Heart left ventricle (tissue), 16 donors: Measurements from ENCODE around the gene GATAD2B. TPM values are rescaled to one million over a fixed set of nuclear protein-coding genes. Genes with fewer than 3 reads are reported as not detected.
"Not testable (repeated sequence)": the region's sequence is repeated elsewhere in the genome, so short reads cannot be mapped to it uniquely, and the experiment has no call there.

ENCODE experiments used
- ATAC-seq, 4 donors: fragments of 200-7000 bp; cut with Tn5 transposase; one replicate each; pipeline ENCODE4 v1.9.1; 2020 to 2022; ENCODE audit warnings: moderate library complexity in 4 of 4, mild to moderate bottlenecking in 3 of 4, moderate number of reproducible peaks in 1 of 4
- DNase-seq, 5 donors: peaks; one replicate each; pipeline ENCODE4 v3.0.0-alpha.2; 2020
- H3K27ac ChIP-seq, 12 donors: fragments of 200-600 bp; sonication (generic) in 4 of 12; one replicate each; pipeline versions ENCODE4 v1.5.0 to v1.8.0; 2016 to 2022; ENCODE audit warnings: mild to moderate bottlenecking in 2 of 12
- H3K27me3 ChIP-seq, 9 donors: fragments of 200-600 bp; sonication (generic) in 2 of 9; one replicate each; pipeline versions ENCODE4 v1.5.1 to v1.8.0; 2016 to 2022; ENCODE audit warnings: mild to moderate bottlenecking in 3 of 9
- H3K36me3 ChIP-seq, 9 donors: fragments of 200-600 bp; sonication (generic) in 2 of 9; one replicate each; pipeline versions ENCODE4 v1.5.0 to v1.8.0; 2018 to 2022; ENCODE audit warnings: mild to moderate bottlenecking in 2 of 9
- H3K4me1 ChIP-seq, 12 donors: fragments of 200-600 bp; sonication (generic) in 4 of 12; one replicate each; pipeline versions ENCODE4 v1.5.0 to v1.8.0; 2016 to 2022; ENCODE audit warnings: mild to moderate bottlenecking in 3 of 12
- H3K4me3 ChIP-seq, 12 donors: fragments of 200-600 bp; sonication (generic) in 4 of 12; one replicate each; pipeline versions ENCODE4 v1.5.0 to v1.8.0; 2017 to 2022; ENCODE audit warnings: mild to moderate bottlenecking in 9 of 12, moderate library complexity in 4 of 12
- H3K9me3 ChIP-seq, 12 donors: fragments of 200-600 bp; sonication (generic) in 4 of 12; one replicate each; pipeline versions ENCODE4 v1.5.0 to v1.8.0; 2016 to 2022; ENCODE audit warnings: mild to moderate bottlenecking in 1 of 12
- CTCF ChIP-seq, 12 donors: fragments of 200-600 bp; sonication (generic) in 4 of 12; IDR thresholded peaks; one replicate each; pipeline versions ENCODE4 v1.5.0 to v1.8.0; 2018 to 2022; ENCODE audit warnings: antibody characterized with exemption in 12 of 12, mild to moderate bottlenecking in 5 of 12
- POLR2A ChIP-seq, 2 donors: fragments of 450-650 bp; IDR thresholded peaks; one replicate each; pipeline ENCODE4 v1.6.1; 2017; ENCODE audit warnings: antibody characterized with exemption in 2 of 2, mild to moderate bottlenecking in 2 of 2, moderate library complexity in 2 of 2
- WGBS, 4 donors: extraction: QIAGEN DNeasy Blood & Tissue Kit in 2 of 4; methylation state at CpG; one replicate each; pipeline versions ENCODE4 v1.1.5 to v1.1.7; 2013 to 2018; 5-methylcytosine and 5-hydroxymethylcytosine counted together
- intact Hi-C, 10 donors: fragments of 100-400 bp; cut with DNase I; formaldehyde crosslinking; loops; one replicate each; pipeline versions ENCODE4 v1.11.1 to v1.14.2; 2022
- polyA plus RNA-seq, 2 donors: library from polyadenylated mRNA; stranded (reverse); fragments of 200-250 nt; gene quantifications; one replicate each; pipeline ENCODE4 v1.2.3, GENCODE V29; 2013
- total RNA-seq, 9 donors: library from RNA; depleted of rRNA in 2 of 9; stranded (reverse); fragments of >200 nt in 2 of 9; fragmentation: NEBNext Ultra II Directional in 3 of 9; extraction: Animal tissue kit (Norgen Biotek cat#: 25700) in 3 of 9; gene quantifications; one replicate each; pipeline versions ENCODE4 v1.1.0 to v1.2.4, GENCODE V29; 2016 to 2023
- donor health status: ischemic (EF 13 %, LVEDD 7.1; RV severe dilation, severe dysfunction).
- donor health status: healthy with polysubstance abuse.
- donor health status: DM: no; HTN: yes; CAD: no.
- donor health status: DM: no; HTN: no; CAD: no.
- donor health status: ischemic (EF 25% LVEDD 6.9; RV normal size, moderate dysfunction).
- donor health status: ischemic (EF 25% LVEDD 5.7; RV mildly dilated, moderate dysfunction).
- donor health status: healthy.
- donor health status: DM: yes; HTN: yes; CAD: no.
- donor health status: ischemic (EF 35%, LVEDD 5.7; RV mildly dilated, moderate dysfunction).
- donor health status: nonischemic (EF 11% LVEDD 7.7; RV severe dilation, severe dysfunction).
- donor health status: DM: yes; HTN: yes; CAD: no.
- donor health status: PGD.
- donor health status: ischemic (EF 29% LVEDD 5.4; RV normal size, mild dysfunction).
- donor health status: nonischemic (EF 23%, LVEDD 6.1; RV moderate dilation, normal function).

The GATAD2B gene
- total and polyA plus RNA-seq, 11 donors: 5.6 to 53.9 (median 34.5) TPM

- TF ChIP-seq POLR2A (IDR thresholded peaks at IDR 0.05): no peak
- TF ChIP-seq CTCF (IDR thresholded peaks at IDR 0.05): no peak
- no peaks in the 10 kb centered on the region for H3K27me3 ChIP-seq
- WGBS, 4 donors: 80 to 90% (median 89%) methylated on average over 14 of the region's 14 CpGs
- no peak overlapping the region for H3K4me3 ChIP-seq
- no peaks in the 10 kb centered on the region for H3K9me3 ChIP-seq
- ATAC-seq (no peak), DNase-seq (no peak)
- H3K27ac ChIP-seq: no peak overlapping the region
- intact Hi-C loops: loop anchor here in 1 of 10 donors (10.0 kb wide), 1 partner anchor 69 kb away; no protein-coding TSS in a partner anchor
- H3K36me3 ChIP-seq: peaks cover 0 to 36% (median 24%) of the 10 kb centered on the region in 9 donors
- H3K4me1 ChIP-seq: peaks cover 0 to 25% (median 5%) of the 10 kb centered on the region in 12 donors
These were observed 18.8 kb downstream of the GATAD2B start for GRCh38 chr1:153903841-153904455.

GRCh38 chr1:153899509-153899908 lies 23.3 kb downstream of the GATAD2B start:
- Histone ChIP-seq H3K4me1 (peaks cover 0 to 28% (median 10%) of the 10 kb centered on the region in 12 donors), H3K27me3 (no peaks in the 10 kb centered on the region), H3K4me3 (no peak overlapping the region), H3K27ac (no peak overlapping the region), H3K36me3 (peaks cover 0 to 53% (median 28%) of the 10 kb centered on the region in 9 donors), H3K9me3 (no peaks in the 10 kb centered on the region)
- no peak for DNase-seq
- TF ChIP-seq CTCF (IDR thresholded peaks at IDR 0.05) (no peak), POLR2A (IDR thresholded peaks at IDR 0.05) (no peak)
- intact Hi-C loops: no loop called here
- 90 to 99% (median 96%) methylated on average over 6 of the region's 6 CpGs for WGBS, 4 donors
- no peak for ATAC-seq

- ATAC-seq, intact Hi-C loops, H3K27ac ChIP-seq, H3K27me3 ChIP-seq, DNase-seq, H3K4me3 ChIP-seq, H3K9me3 ChIP-seq: not testable (repeated sequence)
- 58 to 88% (median 67%) methylated on average over 1 of the region's 1 CpG for WGBS, 4 donors
- Histone ChIP-seq H3K36me3 (peaks cover 0 to 72% (median 44%) of the 10 kb centered on the region in 9 donors), H3K4me1 (peaks cover 0 to 13% (median 5%) of the 10 kb centered on the region in 12 donors)
These were observed 26.9 kb downstream of the GATAD2B start for GRCh38 chr1:153895866-153896265.

- not testable (repeated sequence) for H3K27ac ChIP-seq
These were observed 31.7 kb downstream of the GATAD2B start for GRCh38 chr1:153891042-153891441.

GRCh38 chr1:153888533-153888932 lies 34.2 kb downstream of the GATAD2B start:
- H3K9me3 ChIP-seq: no peaks in the 10 kb centered on the region
- no peak for ATAC-seq
- no peaks in the 10 kb centered on the region for H3K27me3 ChIP-seq
- intact Hi-C loops: loop anchor here in 2 of 10 donors (5.0 kb wide), 2 partner anchors 41 to 56 kb away; no protein-coding TSS in a partner anchor
- peaks cover 0 to 29% (median 13%) of the 10 kb centered on the region in 12 donors for H3K4me1 ChIP-seq
- WGBS, 4 donors: 9 to 14% (median 11%) methylated on average over 3 of the region's 3 CpGs
- DNase-seq: no peak
- peak overlapping the region in 2 of 12 donors; percentile 26 to 70 for H3K27ac ChIP-seq
- no peak for TF ChIP-seq CTCF (IDR thresholded peaks at IDR 0.05)
- no peak for TF ChIP-seq POLR2A (IDR thresholded peaks at IDR 0.05)
- H3K4me3 ChIP-seq: no peak overlapping the region
- peaks cover 0 to 28% (median 20%) of the 10 kb centered on the region in 9 donors for H3K36me3 ChIP-seq

More at GRCh38 chr1:153891042-153891441, 31.7 kb downstream of the GATAD2B start:
- H3K4me3 ChIP-seq, H3K27me3 ChIP-seq, ATAC-seq, DNase-seq, intact Hi-C loops, H3K9me3 ChIP-seq: not testable (repeated sequence)
- H3K36me3 ChIP-seq: peaks cover 0 to 46% (median 20%) of the 10 kb centered on the region in 9 donors
- peaks cover 0 to 33% (median 15%) of the 10 kb centered on the region in 12 donors for H3K4me1 ChIP-seq
- 97 to 98% (median 98%) methylated on average over 7 of the region's 7 CpGs for WGBS, 4 donors
